GM21528 (cell line): ENCODE data around the gene CSPG4.
"Not testable (repeated sequence)": the region's sequence is repeated elsewhere in the genome, so short reads cannot be mapped to it uniquely, and the experiment has no call there.

ENCODE experiments used
- ATAC-seq: cut with Tn5 transposase; IDR thresholded peaks from one replicate; pipeline ENCODE4 v1.9.1; 2021; ENCODE audit warnings: mild to moderate bottlenecking, moderate library complexity; ENCODE audit not compliant: unreplicated experiment, low FRiP score

Gene CSPG4

GRCh38 chr15:75712668-75713337 is at the start of gene CSPG4:
Gene CSPG4 (minus strand): TSS chr15:75712848. CDS start chr15:75712755, 93 bp downstream.
- ATAC-seq = no peak

GRCh38 chr15:75762357-75762718 is 49.7 kb upstream of the CSPG4 start:
- ATAC-seq = not testable (repeated sequence)

GRCh38 chr15:75761446-75762356 is 49.1 kb upstream of the CSPG4 start:
- no peak for ATAC-seq

- ATAC-seq = no peak
Observed at GRCh38 chr15:75760704-75761435, 48.2 kb upstream of the CSPG4 start.

GRCh38 chr15:75760131-75760520 is 47.5 kb upstream of the CSPG4 start:
- ATAC-seq = not testable (repeated sequence)

DNA sequence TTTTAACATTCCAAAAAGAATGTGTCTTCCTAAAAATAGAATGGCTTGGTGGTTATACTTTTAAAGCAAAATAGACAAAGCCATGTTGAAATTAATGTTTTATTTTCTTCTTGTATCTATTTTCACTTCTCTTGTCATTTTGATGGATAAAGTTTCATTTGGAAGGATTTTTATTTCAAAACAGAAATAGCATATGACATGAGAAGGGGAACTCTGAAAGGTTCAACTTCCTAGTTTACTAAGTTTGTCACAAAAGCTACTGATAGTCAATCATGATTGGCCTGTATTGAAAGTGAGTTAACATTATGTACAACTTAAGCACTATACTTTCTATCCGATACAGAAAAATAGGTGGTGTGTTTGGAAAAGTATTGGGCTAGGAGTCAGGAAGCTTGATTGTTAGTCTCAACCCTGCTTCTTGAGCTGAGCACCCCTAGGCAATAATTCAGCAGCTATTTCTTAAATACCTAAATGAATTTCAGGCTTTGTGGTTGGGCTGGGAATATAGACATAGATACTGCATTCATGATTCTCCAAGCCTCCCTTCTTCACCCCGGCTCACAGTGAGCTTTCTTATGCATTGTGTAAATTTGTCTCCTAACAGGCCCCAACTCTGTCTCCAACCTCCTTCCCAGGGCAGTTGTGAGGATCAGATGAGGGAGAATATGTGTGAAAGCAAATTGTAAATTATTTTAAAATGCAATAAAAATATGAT is 46.9 kb upstream of the CSPG4 start:
- ATAC-seq = no peak

GRCh38 chr15:75758071-75758872 is 45.6 kb upstream of the CSPG4 start:
- ATAC-seq = peak; percentile 67

DNA sequence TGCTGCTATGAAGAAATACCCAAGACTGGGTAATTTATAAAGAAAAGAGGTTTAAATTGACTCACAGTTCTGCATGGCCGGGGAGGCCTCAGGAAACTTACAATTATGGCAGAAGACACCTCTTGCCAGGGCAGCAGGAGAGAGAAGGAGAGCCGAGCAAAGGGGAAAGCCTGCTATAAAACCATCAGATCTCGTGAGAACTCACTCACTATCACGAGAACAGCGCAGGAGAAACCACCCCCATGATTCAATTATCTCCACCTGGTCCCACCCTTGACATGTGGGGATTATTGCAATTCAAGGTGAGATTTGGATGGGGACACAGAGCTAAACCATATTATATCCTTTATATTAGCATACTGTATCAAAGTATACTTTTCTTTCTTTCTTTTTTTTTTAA is 42.2 kb upstream of the CSPG4 start:
- not testable (repeated sequence) for ATAC-seq

GRCh38 chr15:75753145-75753544 is 40.5 kb upstream of the CSPG4 start:
- no peak for ATAC-seq

DNA sequence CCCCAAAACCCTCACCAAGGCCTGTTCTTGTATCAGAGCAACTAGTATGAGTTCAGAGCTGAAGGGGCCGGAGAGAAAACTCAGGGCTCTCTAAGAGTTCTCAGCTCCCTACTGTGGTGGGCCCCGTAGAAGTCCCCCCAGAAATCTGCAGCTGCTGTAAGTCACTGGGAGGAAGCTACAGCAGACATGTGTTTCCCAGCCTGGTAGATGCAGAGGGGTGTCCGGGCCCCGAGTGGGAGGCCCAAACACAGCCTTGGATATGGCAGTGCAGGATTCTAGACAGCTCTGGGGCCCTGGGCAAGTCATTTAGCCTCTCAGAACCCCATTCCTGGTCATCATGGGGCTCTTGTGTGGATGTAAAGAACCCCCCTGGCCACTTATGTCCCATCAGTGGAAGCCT is 39.2 kb upstream of the CSPG4 start:
- ATAC-seq = no peak

DNA sequence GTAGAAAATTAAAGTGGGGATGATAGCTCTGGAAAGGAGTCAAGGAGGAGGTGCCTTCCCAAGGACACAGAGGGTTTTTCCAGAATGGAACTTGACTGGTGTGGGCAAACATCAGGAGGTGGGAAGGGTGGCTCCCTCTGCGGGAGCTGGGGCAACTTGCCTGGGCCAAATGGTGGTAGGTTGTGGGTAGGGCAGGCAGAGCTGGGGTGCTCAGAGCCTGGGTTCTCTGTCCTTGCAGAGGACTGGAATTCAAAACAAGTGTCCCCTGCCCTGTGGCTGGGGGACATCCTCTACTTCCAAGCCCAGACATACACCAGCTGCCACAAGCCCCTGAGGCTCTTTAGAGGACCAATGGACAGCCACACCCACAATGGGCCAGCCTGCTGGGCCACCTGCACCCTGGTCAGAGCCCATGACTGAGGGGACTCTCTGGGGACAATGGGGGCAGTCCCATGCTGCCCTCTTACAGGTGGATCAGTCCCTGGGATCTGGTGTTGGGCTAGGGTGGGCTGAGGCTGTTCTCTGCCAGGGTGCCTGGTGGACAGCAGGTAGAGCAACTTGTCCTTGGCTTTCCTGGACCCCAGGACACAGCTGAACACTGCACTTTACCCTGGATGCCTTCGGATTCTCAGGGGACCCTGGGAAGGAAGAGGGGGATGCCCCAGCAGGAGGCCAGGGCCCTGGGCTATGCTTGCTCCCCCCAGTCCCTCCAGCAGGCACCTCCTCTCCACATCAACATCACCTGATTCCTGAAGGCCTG is 38.6 kb upstream of the CSPG4 start:
- ATAC-seq = no peak

- ATAC-seq = no peak
Observed at GRCh38 chr15:75750261-75751050, 37.8 kb upstream of the CSPG4 start.

GRCh38 chr15:75749820-75750219 is 37.2 kb upstream of the CSPG4 start:
- no peak for ATAC-seq

DNA sequence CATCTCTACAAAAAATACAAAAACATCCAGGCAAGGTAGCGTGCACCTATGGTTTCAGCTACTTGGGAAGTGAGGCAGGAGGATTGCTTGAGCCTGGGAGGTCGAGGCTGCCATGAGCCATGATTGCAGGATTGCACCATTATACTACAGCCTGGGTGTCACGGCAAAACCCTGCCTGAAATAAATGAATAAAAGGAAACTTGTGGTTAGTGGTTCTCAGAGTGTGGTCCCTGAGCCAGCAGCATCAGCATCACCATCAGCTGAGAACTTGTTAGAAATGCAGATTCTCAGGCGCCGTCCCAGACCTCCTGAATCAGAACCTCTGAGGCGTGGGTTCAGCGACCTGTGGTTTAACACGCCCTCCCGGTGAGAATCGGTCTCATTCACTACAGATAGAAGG is 36.2 kb upstream of the CSPG4 start:
- not testable (repeated sequence) for ATAC-seq

- not testable (repeated sequence) for ATAC-seq
Observed at GRCh38 chr15:75747121-75747520, 34.5 kb upstream of the CSPG4 start.

- ATAC-seq = no peak
Observed at GRCh38 chr15:75745305-75745704, 32.7 kb upstream of the CSPG4 start.

GRCh38 chr15:75742346-75742745 is 29.7 kb upstream of the CSPG4 start:
- ATAC-seq = not testable (repeated sequence)

- ATAC-seq = no peak
Observed at GRCh38 chr15:75739791-75740190, 27.1 kb upstream of the CSPG4 start.
